SIG-M5 treated with dmso at 0.1 percent for 504 hours (cell line): ENCODE results near the gene ASMTL.
"Not testable (repeated sequence)": the region's sequence is repeated elsewhere in the genome, so short reads cannot be mapped to it uniquely, and the experiment has no call there.

ENCODE experiments used
- DNase-seq: peaks from one replicate; lab custom pipeline; 2025; ENCODE audit not compliant: unreplicated experiment; lab: John Stamatoyannopoulos, UW

ASMTL gene

DNA sequence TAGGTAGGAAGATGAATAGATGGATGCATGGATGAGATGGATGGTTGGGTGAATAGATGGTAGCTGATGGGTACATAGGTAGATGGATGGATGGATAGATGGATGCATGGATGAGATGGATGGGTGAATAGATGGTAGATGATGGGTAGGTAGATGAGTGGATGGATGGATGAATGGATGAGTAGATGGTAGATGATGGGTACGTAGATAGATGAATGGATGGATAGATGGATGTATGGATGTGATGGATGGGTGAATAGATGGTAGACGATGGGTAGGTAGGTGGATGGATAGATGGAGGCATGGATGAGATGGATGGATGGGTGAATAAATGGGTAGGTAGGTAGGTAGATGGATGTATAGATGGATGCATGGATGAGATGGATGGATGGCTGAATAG lies 46.9 kb downstream of the ASMTL start:
- DNase-seq, result not testable (repeated sequence)

DNA sequence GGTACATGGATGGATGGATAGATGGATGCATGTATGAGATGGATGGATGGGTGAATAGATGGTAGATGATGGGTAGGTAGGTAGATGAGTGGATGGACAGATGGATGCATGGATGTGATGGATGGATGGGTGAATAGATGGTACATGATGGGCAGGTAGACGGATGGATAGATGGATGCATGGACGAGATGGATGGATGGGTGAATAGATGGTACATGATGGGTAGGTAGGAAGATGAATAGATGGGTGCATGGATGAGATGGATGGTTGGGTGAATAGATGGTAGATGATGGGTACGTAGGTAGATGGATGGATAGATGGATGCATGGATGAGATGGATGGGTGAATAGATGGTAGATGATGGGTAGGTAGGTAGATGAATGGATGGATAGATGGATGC lies 48.8 kb downstream of the ASMTL start:
- not testable (repeated sequence) for DNase-seq

DNA sequence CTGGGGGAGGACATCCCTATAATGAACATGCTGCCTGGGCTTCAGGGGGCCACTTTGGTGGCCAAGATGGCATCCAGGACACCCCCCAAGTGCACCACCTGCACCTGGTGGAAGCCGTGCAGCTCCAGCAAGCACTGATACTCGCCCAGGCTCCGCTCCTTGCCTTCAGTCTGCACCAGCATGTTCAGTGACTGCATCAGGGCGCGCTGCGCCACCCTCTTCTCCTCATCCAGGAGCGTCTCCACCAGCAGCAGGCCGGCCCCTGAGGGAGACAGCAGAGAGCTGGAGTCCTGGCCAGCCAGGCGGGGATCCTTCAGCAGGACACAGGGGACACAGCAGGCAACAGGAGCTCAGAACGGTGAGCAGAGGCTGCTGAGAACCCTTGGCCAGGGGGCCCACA lies 49.5 kb downstream of the ASMTL start:
- no peak for DNase-seq

DNA sequence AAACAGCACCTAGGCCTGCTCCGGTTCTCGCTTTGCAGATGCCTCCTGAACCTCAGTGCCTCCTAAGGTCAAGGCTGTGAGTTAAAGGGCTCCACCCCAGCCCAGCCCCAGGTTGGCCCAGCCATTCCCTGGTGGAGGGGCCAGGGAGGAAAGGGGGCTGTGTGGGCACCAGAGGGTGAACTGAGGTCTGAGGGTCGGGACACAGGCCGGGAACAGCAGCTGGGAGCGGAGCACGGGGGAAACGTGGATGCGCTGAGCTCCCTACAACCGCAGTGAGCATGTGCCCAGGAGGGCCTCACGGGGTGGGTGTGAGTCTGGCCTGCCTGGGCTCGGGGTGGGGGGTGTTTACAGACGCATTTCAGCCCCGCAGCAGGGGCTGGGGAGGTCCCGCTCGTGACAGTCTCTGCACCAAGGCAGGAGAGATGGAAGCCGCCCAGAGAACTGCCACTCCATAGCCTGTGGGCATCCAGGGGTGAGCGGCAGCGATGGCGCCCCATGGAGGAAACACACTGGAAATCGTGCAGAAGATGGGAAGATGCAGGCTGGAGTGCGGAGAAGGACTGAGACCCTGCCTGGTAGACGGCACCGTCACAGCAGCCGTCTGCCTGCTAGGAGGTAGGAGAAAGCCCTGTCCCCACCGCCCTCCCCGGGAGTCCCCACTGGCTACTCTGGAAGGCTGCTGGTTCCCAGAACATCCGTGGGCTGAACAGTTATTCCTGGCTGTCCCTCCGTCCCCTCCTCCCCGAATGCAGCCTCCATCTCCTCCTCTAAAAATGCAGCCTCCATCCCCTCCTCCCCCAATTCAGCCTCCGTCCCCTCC lies 50.9 kb downstream of the ASMTL start:
- DNase-seq, result no peak

DNA sequence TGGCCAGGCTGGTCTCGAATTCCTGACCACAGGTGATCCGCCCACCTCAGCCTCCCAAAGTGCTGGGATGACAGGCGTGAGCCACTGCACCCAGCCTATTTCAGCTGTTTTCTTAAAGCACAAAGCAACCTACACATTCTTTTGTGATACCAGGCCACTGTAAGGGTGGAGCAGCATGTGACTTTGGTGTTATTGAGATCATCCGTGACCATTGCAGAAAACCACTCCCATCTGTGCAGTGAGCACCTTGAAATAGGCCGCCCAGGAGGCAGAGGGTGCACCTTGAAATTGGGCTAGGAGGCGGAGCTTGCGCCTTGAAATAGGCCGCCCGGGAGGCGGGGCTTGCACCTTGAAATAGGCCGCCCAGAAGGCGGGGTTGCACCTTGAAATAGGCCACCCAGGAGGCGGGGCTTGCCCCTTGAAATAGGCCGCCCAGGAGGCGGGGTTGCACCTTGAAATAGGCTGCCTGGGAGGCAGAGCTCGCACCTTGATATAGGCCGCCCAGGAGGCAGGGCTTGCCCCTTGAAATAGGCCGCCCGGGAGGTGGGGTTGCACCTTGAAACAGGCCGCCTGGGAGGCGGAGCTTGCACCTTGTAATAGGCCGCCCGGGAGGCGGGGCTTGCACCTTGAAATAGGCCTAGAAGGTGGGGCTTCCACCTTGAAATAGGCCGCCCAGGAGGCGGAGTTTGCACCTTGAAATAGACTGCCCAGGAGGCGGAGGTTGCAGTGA lies 51.8 kb downstream of the ASMTL start:
- DNase-seq, result no peak

DNA sequence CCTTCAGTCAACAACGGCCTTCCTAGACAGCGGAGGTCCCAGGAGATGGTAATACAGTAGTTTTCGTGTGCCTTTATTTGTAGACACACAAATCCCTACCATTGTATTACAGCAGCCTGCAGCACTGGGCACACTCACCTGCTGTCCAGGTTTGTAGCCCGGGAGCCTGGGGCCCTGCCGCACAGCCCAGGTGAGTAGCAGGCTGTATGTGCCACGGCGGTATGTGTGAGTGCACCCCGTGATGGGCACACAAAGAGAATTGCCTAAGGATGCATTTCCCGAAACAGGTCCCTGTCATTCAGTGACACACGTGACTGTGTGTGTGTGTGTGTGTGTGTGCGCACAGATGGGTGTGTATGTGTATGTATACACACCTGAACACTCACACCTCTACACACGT lies 52.7 kb downstream of the ASMTL start:
- no peak for DNase-seq

DNA sequence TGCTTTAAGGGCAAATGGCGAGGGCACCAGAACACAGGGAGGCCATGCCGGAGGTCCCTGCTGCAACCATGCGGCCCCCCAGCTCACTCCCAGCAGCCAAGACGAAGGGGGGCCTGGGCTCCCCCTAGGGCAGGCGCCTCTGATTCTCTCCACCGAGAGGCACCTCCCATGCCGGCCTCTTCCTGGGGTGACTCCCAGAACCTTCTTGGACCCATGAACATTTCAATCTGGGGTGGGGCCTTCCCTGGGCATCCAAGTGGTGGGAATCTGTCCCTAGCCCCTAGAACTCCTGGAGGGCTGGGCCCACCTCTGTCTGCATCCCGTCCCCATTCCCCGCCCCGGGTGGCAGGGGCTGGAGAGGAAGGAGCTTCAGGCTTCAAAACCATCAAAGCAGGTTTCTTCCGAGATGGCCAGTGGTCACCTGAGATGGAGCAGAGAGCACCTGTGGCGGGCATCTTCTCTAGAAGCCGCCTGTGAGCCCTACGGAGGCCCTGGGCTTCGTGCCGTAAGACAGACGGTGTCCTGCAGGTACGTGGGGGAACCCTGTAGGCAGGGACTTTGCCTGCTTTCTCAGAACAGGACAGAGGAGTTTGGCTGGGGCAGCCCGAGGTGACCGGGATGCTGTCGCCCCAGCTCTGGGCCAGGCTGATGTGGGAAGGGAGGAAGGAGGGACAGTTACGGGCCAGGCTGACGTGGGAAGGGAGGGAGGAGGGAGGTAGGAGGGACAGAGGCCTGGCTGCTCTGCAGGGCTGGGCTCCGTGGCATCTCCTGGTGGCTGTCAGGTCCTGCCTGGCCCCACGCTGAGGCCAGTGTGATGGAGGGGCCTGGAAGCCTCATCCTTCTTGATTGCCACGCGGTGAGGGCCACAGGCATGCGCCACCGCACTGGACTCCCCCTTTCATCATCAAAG lies 54.0 kb downstream of the ASMTL start:
- no peak for DNase-seq

DNA sequence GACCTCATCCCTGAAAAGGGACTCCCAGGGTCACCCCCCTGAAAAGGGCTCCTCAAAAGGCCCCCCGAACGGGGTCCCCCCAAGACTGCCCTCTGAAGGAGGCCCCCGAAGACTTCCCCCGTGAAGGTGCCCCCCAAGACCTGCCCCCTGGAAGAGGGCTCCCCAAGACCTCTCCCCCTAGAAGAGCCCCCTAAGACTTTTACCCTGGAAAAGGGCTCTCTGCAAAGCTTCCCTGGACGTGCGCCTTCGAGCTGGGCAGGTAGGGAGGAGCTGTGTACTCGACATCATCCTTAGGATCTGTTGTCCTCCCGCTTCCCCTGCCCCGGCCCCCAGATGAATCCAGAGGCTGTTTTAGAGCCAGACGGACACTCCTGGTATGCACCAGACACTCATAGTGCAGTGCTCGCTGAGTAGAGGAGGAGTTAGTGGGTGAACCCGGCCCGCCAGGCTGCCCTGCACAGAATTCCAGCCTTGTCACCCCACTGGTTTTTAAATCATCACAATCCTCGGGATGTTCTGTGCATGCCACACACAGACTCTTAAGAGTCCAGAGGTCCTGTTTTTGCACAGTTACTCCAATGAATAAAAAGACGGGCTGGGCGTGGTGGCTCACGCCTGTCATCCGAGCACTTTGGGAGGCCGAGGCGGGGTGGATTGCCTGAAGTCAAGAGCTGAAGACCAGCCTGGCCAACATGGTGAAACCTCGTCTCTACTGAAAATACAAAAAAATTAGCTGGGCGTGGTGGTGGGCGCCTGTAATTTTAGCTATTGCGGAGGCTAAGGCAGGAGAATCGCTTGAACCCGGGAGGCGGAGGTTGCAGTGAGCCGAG lies 55.1 kb downstream of the ASMTL start:
- DNase-seq, result no peak

DNA sequence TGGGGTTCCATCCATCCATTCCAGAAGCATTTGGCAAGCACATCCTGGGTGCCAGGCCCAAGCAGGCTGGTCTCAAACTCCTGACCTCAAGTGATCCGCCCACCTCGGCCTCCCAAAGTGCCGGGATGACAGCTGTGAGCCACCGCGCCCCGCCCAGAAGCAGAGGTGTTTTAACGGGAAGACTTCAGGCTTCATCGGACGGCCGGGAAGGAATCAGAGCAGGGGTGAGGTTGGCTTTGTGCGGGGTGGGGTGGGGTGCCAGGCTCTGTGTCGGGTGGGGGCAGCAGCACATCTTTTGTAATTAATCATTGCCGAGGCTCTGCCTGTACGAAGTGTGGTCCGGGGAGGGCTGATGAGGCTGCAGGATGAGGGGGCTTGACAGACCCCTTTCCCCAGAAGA lies 55.7 kb downstream of the ASMTL start:
- no peak for DNase-seq

DNA sequence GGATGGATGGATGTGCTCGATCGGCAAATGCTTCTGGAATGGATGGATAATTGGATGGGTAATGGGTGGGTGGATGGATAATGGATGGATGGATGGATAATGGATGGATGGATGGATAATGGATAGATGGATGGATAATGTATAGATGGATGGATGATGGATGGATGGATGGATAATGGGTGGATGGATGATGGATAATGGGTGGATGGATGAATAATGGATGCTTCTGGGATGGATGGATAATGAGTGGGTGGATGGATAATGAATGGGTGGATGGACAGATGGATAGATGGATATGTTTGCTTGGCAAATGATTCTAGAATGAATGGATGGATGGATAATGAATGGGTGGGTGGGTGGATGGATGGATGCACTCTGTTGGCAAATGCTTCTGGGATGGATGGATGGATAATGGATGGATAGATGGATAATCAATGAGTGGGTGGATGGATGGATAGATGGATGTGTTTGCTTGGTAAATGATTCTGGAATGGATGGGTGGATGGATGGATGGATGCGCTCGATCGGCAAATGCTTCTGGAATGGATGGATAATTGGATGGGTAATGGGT lies 57.0 kb downstream of the ASMTL start:
- DNase-seq, result no peak

DNA sequence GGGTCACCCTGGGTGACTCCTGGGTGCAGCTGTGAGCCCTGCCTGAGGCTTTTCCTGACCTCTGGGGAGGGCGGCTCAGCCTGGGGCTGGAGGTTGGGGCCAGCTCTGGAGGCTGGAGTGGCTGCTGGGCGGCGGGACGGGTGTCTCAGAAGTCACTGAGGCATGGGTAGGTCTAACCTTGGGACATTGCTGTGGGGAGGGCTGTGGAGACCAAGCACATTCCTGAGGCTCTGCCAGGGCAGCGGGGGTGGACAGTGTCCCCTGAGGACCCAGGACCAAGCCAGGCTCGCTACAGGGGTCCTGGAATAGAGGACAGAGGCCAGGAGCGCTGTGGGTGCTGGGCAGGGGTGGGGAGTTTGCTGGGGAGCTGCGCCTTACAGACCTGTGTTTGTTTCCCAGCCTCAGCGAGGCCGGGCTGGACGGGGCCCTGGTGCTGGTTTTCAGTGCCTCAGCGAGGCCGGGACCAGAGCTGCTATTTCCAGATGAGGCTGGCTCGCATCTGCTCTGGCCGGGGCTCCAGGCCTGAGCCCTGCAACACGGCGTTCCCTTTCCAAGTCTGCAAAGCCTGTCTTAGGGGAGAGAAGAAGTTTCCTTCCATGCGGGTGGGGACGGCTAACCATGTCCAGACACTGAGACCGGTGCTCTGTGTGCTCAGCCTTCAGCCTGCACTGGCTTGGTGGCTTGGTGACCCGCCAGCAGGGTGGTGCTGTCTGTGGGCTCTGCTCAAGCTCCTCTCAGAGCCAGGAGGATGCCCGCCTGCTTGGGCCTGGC lies 57.8 kb downstream of the ASMTL start:
- no peak for DNase-seq

DNA sequence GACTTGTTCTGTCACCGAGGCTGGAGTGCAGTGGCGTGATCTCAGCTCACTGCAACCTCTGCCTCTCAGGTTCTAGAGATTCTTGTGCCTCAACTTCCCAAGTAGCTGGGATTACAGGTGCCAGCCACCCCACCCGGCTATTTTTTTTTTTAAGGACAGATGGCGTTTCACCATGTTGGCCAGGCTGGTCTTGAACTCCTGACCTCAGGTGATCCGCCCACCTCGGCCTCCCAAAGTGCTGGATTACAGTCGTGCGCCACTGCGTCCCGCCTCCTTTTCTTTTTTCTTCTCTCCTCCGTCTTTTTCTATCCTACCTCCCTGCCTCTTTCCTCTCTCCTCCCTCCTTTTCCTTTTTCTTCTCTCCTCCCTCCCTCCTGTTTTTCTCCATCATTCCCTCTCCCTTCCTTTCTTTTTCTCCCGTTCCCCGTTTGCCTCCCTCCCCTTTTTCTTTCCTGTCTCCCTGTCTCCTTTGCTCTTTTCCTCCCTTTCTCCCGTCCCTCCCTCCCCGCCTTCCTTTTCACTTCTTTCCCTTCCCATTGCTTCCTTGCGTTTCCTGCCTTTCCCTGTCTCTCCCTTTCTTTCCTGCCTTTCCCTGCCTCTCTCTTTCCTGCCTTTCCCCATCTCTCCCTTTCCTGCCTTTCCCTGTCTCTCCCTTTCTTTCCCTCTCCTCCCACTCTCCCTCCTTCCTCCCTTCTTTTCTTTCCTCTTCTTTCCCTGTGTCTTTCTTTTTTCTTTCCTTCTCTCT lies 58.7 kb downstream of the ASMTL start:
- DNase-seq, result no peak

DNA sequence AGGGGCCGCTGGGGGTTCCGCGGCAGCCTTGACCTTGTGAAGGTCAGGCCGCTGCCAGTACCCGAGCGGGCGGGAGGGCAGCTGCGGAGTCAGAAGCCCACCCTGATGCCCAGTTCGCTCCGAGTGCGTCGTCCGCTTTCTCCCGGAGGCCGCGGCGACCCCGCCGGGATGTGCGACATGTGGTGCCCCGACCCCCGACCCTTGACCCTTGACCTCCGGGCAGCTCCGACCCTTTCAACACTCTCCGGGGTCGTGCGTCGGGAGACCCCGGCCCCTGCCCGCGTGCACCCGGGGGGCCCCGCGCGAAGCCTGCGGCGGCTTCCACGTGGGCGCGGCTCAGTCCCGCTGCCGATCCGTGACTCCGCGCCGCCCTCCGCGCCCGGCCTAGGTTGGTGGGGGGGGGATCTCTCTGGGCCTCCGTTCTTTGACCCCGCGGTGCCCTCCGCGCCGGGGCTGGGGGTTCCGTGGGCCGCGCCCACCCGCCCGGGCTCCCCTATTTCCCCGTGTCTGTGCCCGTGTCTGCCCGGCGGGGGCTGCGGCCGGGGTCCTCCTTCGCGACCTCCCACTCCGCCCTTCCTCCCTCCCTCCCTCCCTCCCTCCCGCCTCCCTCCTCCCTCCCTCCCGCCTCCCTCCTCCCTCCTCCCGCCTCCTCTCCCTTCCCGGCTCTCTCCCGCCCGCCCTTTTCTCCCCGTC lies 60.2 kb downstream of the ASMTL start:
- DNase-seq, result no peak

DNA sequence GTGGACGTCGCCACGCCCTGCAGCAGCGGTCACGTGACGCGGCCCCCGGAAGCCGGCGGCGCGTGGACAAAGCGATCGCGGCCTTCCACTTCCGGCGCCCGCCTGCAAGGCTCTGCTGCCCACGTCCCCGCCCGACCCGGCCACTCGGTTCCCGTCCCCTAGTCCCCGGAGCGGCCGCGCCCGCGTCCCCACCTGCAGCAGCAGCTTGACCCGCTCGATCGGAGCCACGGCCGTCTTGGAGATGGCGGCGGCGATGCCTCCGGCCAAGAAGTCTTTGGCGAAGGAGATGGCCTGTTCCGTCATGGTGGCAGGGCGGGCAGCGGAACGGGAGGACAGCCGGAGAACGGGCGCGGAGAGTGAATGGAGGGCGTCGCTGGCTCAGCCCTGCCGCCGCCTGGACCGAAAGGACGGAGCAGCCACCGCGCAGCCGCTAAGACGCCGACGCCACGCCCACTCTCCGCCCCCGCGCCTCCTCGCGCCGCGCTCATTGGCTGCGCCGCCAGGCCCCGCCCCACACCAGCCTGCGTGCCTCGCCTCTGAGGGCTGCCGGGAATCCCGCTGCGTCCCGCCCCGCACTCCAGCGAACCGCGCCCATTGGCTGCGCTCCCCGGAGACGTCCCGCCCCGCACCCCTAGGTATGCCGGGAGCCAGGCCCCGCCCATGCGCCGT lies 60.9 kb downstream of the ASMTL start, which contains the start of gene SLC25A6:
SLC25A6 (minus strand) TSS at position 407 of the 669 bp plus-strand sequence; CDS start at position 303, 104 bp downstream.
- DNase-seq, result no peak

DNA sequence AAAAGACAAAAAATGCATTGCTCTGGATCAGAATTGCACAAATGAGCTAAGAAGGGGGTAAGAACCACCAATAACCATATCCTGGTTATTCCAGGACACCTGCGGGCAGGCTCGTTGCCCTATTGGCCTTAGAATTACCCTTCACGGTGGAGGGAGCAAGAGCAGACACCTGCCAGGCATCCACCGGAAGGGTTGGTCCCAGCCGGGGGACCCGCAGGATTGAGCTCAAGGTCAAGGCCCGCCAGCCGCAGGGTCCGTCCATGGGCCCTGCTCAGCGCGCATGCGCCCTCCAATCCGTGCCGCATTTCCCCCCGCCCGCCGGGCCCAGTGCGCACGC lies 61.4 kb downstream of the ASMTL start:
- DNase-seq, result no peak

DNA sequence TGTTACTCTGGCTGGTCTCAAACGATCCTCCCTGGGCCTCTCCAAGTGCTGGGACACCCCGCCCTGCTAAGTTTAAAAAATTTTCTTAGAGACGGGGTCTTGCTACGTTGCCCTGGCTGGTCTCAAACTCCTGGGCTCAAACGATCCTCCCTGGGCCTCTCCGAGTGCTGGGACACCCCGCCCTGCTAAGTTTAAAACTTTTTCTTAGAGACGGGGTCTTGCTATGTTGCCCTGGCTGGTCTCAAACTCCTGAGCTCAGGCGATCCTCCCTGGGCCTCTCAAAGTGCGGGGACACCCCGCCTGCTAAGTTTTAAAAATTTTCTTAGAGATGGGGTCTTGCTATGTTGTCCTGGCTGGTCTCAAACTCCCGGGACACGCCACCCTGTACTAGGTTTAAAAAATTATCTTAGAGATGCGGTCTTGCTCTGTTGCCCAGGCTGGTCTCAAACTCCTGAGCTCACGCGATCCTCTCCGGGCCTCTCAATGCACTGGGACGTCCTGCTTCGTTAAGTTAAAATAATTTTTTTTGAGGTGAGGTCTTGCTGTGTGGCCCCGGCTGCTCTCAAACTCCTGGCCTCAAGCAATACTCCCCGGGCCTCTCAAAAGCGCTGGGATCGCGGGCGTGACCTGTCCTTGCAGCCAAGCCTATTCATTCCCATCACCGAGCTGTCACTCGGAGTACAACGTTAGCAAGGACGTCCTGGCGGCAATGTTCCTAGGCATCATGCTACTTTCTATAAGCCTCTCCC lies 61.9 kb downstream of the ASMTL start:
- no peak for DNase-seq

DNA sequence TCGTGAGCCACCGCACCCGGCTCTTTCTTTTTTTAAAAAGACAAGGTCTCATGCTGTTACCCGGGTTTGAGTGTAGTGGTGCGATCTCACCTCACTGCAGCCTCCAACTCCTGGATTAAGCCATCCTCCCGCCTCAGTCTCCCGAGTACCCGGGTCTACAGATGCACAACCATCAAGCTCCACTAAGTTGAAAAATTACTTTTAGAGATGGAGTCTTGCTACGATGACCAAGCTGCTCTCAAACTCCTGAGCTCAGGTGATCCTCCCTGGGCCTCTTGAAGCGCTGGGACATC lies 62.8 kb downstream of the ASMTL start:
- DNase-seq, result no peak
